Measurements from ENCODE around the gene MED27. TPM values are rescaled to one million over a fixed set of nuclear protein-coding genes. Genes with fewer than 3 reads are reported as not detected.

Gene MED27
- polyA plus RNA-seq, 5 donors, result 14.5 to 18.9 (median 15.5) TPM

- no peak for DNase-seq
These were observed 35.3 kb downstream of the MED27 start for GRCh38 chr9:132044176-132044875.

GRCh38 chr9:132043708-132044107 lies 36.0 kb downstream of the MED27 start:
- no peak for DNase-seq

- DNase-seq, result no peak
These were observed 37.3 kb downstream of the MED27 start for GRCh38 chr9:132042324-132042723.

GRCh38 chr9:132041798-132042197 lies 37.9 kb downstream of the MED27 start:
- no peak for DNase-seq

- DNase-seq, result no peak
These were observed 38.9 kb downstream of the MED27 start for GRCh38 chr9:132040808-132041207.

GRCh38 chr9:132040246-132040645 lies 39.4 kb downstream of the MED27 start:
- DNase-seq, result no peak

GRCh38 chr9:132039284-132039683 lies 40.4 kb downstream of the MED27 start:
- DNase-seq, result no peak

- DNase-seq, result no peak
These were observed 42.2 kb downstream of the MED27 start for GRCh38 chr9:132037458-132037857.

GRCh38 chr9:132036521-132036920 lies 43.1 kb downstream of the MED27 start:
- DNase-seq, result no peak

- DNase-seq, result no peak
These were observed 44.0 kb downstream of the MED27 start for GRCh38 chr9:132035679-132036078.

GRCh38 chr9:132032238-132032950 lies 47.3 kb downstream of the MED27 start:
- no peak for DNase-seq

- no peak for DNase-seq
These were observed 48.0 kb downstream of the MED27 start for GRCh38 chr9:132031467-132032237.

- DNase-seq, result no peak
These were observed 48.9 kb downstream of the MED27 start for GRCh38 chr9:132030626-132031325.

- peak in 1 of 2 donors; percentile 11 for DNase-seq
These were observed 51.7 kb downstream of the MED27 start for GRCh38 chr9:132027752-132028663.

GRCh38 chr9:132026932-132027585 lies 52.6 kb downstream of the MED27 start:
- no peak for DNase-seq

- no peak for DNase-seq
These were observed 53.9 kb downstream of the MED27 start for GRCh38 chr9:132025766-132026165.

- DNase-seq, result no peak
These were observed 55.1 kb downstream of the MED27 start for GRCh38 chr9:132024589-132024988.

GRCh38 chr9:132023419-132024180 lies 56.1 kb downstream of the MED27 start:
- no peak for DNase-seq

GRCh38 chr9:132020820-132021510 lies 58.7 kb downstream of the MED27 start:
- DNase-seq, result no peak
